Esophagus squamous epithelium (tissue), 5 donors: ENCODE data around the gene DAZAP2. TPM values are rescaled to one million over a fixed set of nuclear protein-coding genes. Genes with fewer than 3 reads are reported as not detected.

Experiments
- DNase-seq: peaks from one replicate; lab custom pipeline; 2025; lab: John Stamatoyannopoulos, UW
- H3K27ac ChIP-seq, 4 donors: fragments of 200-600 bp; sonication (generic); one replicate each; pipeline ENCODE4 v1.5.1; 2016 to 2019; ENCODE audit warnings: mild to moderate bottlenecking in 1 of 4
- H3K27me3 ChIP-seq, 4 donors: fragments of 200-600 bp; sonication (generic); 1 replicate in 3 of 4; 2 replicates in 1 of 4; pipeline versions ENCODE4 v1.5.1 to v1.6.0; 2017 to 2021; ENCODE audit warnings: antibody characterized with exemption in 1 of 4
- H3K36me3 ChIP-seq, 3 donors: fragments of 200-600 bp; sonication (generic); one replicate each; pipeline ENCODE4 v1.5.1; 2016 to 2019
- H3K4me1 ChIP-seq, 3 donors: fragments of 200-600 bp; sonication (generic); one replicate each; pipeline ENCODE4 v1.5.1; 2017 to 2019
- H3K4me3 ChIP-seq, 4 donors: fragments of 200-600 bp; sonication (generic); 1 replicate in 3 of 4; 2 replicates in 1 of 4; pipeline ENCODE4 v1.5.1; 2016 to 2019; ENCODE audit warnings: mild to moderate bottlenecking in 2 of 4, moderate library complexity in 1 of 4
- H3K9me3 ChIP-seq, 3 donors: fragments of 200-600 bp; sonication (generic); one replicate each; pipeline ENCODE4 v1.5.1; 2016 to 2019
- POLR2A ChIP-seq, 4 donors: fragments of 450-650 bp; IDR thresholded peaks; one replicate each; pipeline ENCODE4 v1.6.1; 2017; ENCODE audit warnings: antibody characterized with exemption in 4 of 4, mild to moderate bottlenecking in 4 of 4, moderate library complexity in 3 of 4
- WGBS, 2 donors: methylation state at CpG; one replicate each; pipeline ENCODE4 v1.1.5; 2018; 5-methylcytosine and 5-hydroxymethylcytosine counted together
- intact Hi-C: fragments of 100-400 bp; cut with DNase I; formaldehyde crosslinking; loops from one replicate; pipeline ENCODE4 v1.15.0; 2022
- total RNA-seq, 4 donors: library from RNA; depleted of rRNA; stranded (reverse); fragments of >200 nt; gene quantifications; one replicate each; pipeline ENCODE4 v1.1.0, GENCODE V29; 2016
- TF ChIP-seq, protein P1 (sequence below), 6 experiments: fragments of 450-650 bp in 4 of 6; fragments of 200-600 bp in 2 of 6; sonication (generic) in 2 of 6; IDR thresholded peaks; one replicate each; pipeline ENCODE4 v1.5.1; 2016 to 2019; ENCODE audit warnings: antibody characterized with exemption in 6 of 6, mild to moderate bottlenecking in 4 of 6, moderate library complexity in 4 of 6
- donor health status: DM: yes; HTN: yes; CAD: no.

Gene DAZAP2
- total RNA-seq, 4 donors from 2014 or later: 156 to 261 (median 188) TPM

- H3K27ac ChIP-seq: no peak overlapping the region
- H3K36me3 ChIP-seq: no peaks in the 10 kb centered on the region
- no peaks in the 10 kb centered on the region for H3K9me3 ChIP-seq
- WGBS, 2 donors: 67 to 77% methylated on average over 6 to 7 of the region's 7 CpGs
- no peaks in the 10 kb centered on the region for H3K4me1 ChIP-seq
- intact Hi-C loops: no loop called here
- TF ChIP-seq, protein P1, sequence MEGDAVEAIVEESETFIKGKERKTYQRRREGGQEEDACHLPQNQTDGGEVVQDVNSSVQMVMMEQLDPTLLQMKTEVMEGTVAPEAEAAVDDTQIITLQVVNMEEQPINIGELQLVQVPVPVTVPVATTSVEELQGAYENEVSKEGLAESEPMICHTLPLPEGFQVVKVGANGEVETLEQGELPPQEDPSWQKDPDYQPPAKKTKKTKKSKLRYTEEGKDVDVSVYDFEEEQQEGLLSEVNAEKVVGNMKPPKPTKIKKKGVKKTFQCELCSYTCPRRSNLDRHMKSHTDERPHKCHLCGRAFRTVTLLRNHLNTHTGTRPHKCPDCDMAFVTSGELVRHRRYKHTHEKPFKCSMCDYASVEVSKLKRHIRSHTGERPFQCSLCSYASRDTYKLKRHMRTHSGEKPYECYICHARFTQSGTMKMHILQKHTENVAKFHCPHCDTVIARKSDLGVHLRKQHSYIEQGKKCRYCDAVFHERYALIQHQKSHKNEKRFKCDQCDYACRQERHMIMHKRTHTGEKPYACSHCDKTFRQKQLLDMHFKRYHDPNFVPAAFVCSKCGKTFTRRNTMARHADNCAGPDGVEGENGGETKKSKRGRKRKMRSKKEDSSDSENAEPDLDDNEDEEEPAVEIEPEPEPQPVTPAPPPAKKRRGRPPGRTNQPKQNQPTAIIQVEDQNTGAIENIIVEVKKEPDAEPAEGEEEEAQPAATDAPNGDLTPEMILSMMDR (IDR thresholded peaks at IDR 0.05): no peak
- TF ChIP-seq POLR2A (IDR thresholded peaks at IDR 0.05): no peak
- no peak for DNase-seq
- H3K4me3 ChIP-seq: no peak overlapping the region
- H3K27me3 ChIP-seq: no peaks in the 10 kb centered on the region
Measured at GRCh38 chr12:51208016-51208660, 30.5 kb upstream of the DAZAP2 start.

GRCh38 chr12:51209259-51209658 lies 29.4 kb upstream of the DAZAP2 start:
- intact Hi-C loops: no loop called here
- Histone ChIP-seq H3K27ac (no peak overlapping the region), H3K36me3 (no peaks in the 10 kb centered on the region), H3K9me3 (no peaks in the 10 kb centered on the region), H3K4me3 (no peak overlapping the region), H3K27me3 (no peaks in the 10 kb centered on the region), H3K4me1 (no peaks in the 10 kb centered on the region)
- TF ChIP-seq POLR2A (IDR thresholded peaks at IDR 0.05): no peak
- TF ChIP-seq, protein P1 (IDR thresholded peaks at IDR 0.05): no peak
- 87 to 94% methylated on average over 2 of the region's 2 CpGs for WGBS, 2 donors
- no peak for DNase-seq

DNA sequence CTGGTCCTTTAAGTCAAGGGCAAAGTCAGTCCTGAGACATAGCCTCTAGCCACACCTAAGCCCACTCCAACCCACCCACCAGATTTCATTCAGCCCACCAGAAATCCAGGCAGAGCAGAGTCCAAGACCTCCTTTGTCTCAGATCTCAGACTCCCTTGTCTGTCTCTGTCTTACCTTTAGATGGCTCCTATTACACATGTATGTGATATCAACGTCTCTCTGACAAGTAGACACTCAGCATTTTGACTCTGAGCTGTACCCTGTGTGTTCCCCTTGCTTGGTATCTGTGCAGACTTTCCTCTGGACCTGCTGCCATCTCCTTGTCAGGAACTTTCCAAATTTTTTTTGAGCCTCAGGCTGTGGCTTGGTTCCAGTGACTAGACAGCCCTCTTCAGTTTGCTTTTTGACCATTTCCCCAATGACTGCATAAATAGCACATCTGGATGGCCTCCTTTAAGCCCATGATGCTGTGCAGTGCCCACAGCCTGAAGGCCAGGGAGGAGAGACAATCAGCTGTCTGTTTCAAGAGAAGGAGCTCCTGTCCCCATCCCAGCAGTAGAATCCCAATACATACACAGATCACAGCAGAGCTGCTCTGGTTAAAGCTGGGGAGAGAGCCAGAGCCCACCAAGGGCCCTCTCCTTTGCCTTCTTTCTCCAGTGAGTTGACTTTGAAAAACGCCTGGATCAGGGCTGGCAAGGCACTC lies 27.8 kb upstream of the DAZAP2 start:
- Histone ChIP-seq H3K36me3 (no peaks in the 10 kb centered on the region), H3K27ac (no peak overlapping the region), H3K27me3 (no peaks in the 10 kb centered on the region), H3K9me3 (no peaks in the 10 kb centered on the region), H3K4me3 (no peak overlapping the region), H3K4me1 (no peaks in the 10 kb centered on the region)
- 43 to 58% methylated on average over 2 of the region's 2 CpGs for whole genome bisulfite sequencing, 2 donors
- no peak for DNase-seq
- TF ChIP-seq POLR2A (IDR thresholded peaks at IDR 0.05): no peak
- TF ChIP-seq, protein P1 (IDR thresholded peaks at IDR 0.05): no peak
- intact Hi-C loops: no loop called here

DNA sequence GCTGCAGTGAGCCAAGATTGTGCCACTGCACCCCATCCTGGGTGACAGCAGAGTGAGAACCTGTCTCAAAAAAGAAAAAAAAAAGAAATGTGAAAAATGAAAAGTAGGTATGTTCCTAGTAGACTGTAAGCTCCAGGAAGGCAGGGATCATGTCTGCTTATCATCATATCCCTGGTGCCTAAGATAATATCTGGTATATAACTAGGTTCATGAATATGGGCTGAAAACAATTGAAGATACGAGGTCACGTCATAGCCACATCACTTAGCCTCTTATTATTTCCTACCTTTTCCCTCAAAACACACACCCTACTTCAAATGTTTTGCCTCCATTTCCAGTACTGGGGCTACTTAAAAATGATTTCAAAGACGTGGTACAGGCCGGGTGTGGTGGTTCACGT lies 23.7 kb upstream of the DAZAP2 start:
- 90 to 92% methylated on average over 5 of the region's 5 CpGs for WGBS, 2 donors
- H3K27me3 ChIP-seq: no peaks in the 10 kb centered on the region
- H3K9me3 ChIP-seq: no peaks in the 10 kb centered on the region
- H3K4me1 ChIP-seq: peaks cover 8 to 29% (median 10%) of the 10 kb centered on the region in 3 donors
- no peak for DNase-seq
- H3K27ac ChIP-seq: no peak overlapping the region
- TF ChIP-seq, protein P1 (IDR thresholded peaks at IDR 0.05): no peak
- no peak for TF ChIP-seq POLR2A (IDR thresholded peaks at IDR 0.05)
- intact Hi-C loops: no loop called here
- H3K4me3 ChIP-seq: no peak overlapping the region
- no peaks in the 10 kb centered on the region for H3K36me3 ChIP-seq

- H3K27me3 ChIP-seq: no peaks in the 10 kb centered on the region
- H3K4me1 ChIP-seq: peaks cover 8 to 30% (median 10%) of the 10 kb centered on the region in 3 donors
- intact Hi-C loops: no loop called here
- no peaks in the 10 kb centered on the region for H3K9me3 ChIP-seq
- WGBS, 2 donors: 23 to 61% methylated on average over 3 to 7 of the region's 7 CpGs
- H3K4me3 ChIP-seq: peak overlapping the region; percentile 74 to 98 (median 92)
- peak overlapping the region; percentile 91 to 98 (median 95) for H3K27ac ChIP-seq
- no peaks in the 10 kb centered on the region for H3K36me3 ChIP-seq
- no peak for DNase-seq
- no peak for TF ChIP-seq POLR2A (IDR thresholded peaks at IDR 0.05)
- TF ChIP-seq, protein P1 (IDR thresholded peaks at IDR 0.05): no peak
Measured at GRCh38 chr12:51216642-51217041, 22.0 kb upstream of the DAZAP2 start.
